Liver (tissue), 9 donors: ENCODE measurements around the gene TTLL5. TPM values are rescaled to one million over a fixed set of nuclear protein-coding genes. Genes with fewer than 3 reads are reported as not detected.

Experiments
- DNase-seq: peaks from one replicate; pipeline ENCODE4 v3.0.0-alpha.2; 2017; ENCODE audit warnings: low spot score
- H3K27ac ChIP-seq, 2 donors: one replicate each; pipeline ENCODE4 v1.7.0; 2013; ENCODE audit warnings: inconsistent platforms in 2 of 2, low read length in 2 of 2, control low read depth in 1 of 2, low read depth in 1 of 2, mild to moderate bottlenecking in 1 of 2
- H3K27me3 ChIP-seq, 4 donors: one replicate each; pipeline versions ENCODE4 v1.6.1 to v1.7.0; 2013; ENCODE audit warnings: low read length in 3 of 4, inconsistent platforms in 1 of 4, mild to moderate bottlenecking in 1 of 4, moderate library complexity in 1 of 4; ENCODE audit not compliant: control insufficient read depth in 4 of 4, insufficient read depth in 4 of 4
- H3K36me3 ChIP-seq, 4 donors: one replicate each; pipeline versions ENCODE4 v1.6.1 to v1.7.0; 2013; ENCODE audit warnings: low read length in 3 of 4, mild to moderate bottlenecking in 3 of 4, low read depth in 1 of 4, moderate library complexity in 1 of 4; ENCODE audit not compliant: control insufficient read depth in 4 of 4, insufficient read depth in 3 of 4
- H3K4me1 ChIP-seq, 4 donors: one replicate each; pipeline versions ENCODE4 v1.6.1 to v1.7.0; 2013; ENCODE audit warnings: low read length in 3 of 4, mild to moderate bottlenecking in 3 of 4, moderate library complexity in 1 of 4; ENCODE audit not compliant: control insufficient read depth in 4 of 4, insufficient read depth in 4 of 4
- H3K4me3 ChIP-seq, 3 donors: one replicate each; pipeline versions ENCODE4 v1.6.1 to v1.7.0; 2013; ENCODE audit warnings: low read length in 3 of 3, control low read depth in 1 of 3, low read depth in 1 of 3, mild to moderate bottlenecking in 1 of 3
- H3K9ac ChIP-seq, 2 donors: one replicate each; pipeline ENCODE4 v1.7.0; 2013; ENCODE audit warnings: low read length in 2 of 2, mild to moderate bottlenecking in 2 of 2, moderate library complexity in 2 of 2, control low read depth in 1 of 2, low read depth in 1 of 2
- H3K9me3 ChIP-seq, 4 donors: one replicate each; pipeline versions ENCODE4 v1.6.1 to v1.7.0; 2013; ENCODE audit warnings: low read length in 3 of 4; ENCODE audit not compliant: control insufficient read depth in 4 of 4
- ATF3 ChIP-seq: IDR thresholded peaks from 2 replicates; pipeline ENCODE4 v1.6.1; 2016; ENCODE audit warnings: antibody characterized with exemption
- CTCF ChIP-seq: fragments of 150-350 bp; IDR thresholded peaks from 2 replicates; pipeline ENCODE4 v1.5.1; 2017; ENCODE audit warnings: improper control_type of control experiment, low read depth, low read length; ENCODE audit not compliant: missing input control
- FOXA1 ChIP-seq: IDR thresholded peaks from 2 replicates; pipeline ENCODE4 v1.6.1; 2016; ENCODE audit warnings: antibody characterized with exemption
- FOXA2 ChIP-seq: IDR thresholded peaks from 2 replicates; pipeline ENCODE4 v1.6.1; 2016; ENCODE audit warnings: antibody characterized with exemption
- GABPA ChIP-seq, 2 donors: IDR thresholded peaks in 1 of 2; conservative IDR thresholded peaks in 1 of 2; 2 replicates each; pipeline ENCODE4 v1.6.1; 2016; ENCODE audit warnings: antibody characterized with exemption in 2 of 2, mild to moderate bottlenecking in 1 of 2, moderate library complexity in 1 of 2
- HNF4A ChIP-seq, 2 donors: conservative IDR thresholded peaks; 2 replicates each; pipeline ENCODE4 v1.6.1; 2016; ENCODE audit warnings: antibody characterized with exemption in 2 of 2, mild to moderate bottlenecking in 2 of 2
- HNF4G ChIP-seq: IDR thresholded peaks from 2 replicates; pipeline ENCODE4 v1.6.1; 2016; ENCODE audit warnings: antibody characterized with exemption
- JUND ChIP-seq, 2 donors: IDR thresholded peaks; 2 replicates each; pipeline ENCODE4 v1.6.1; 2016; ENCODE audit warnings: antibody characterized with exemption in 2 of 2
- MAX ChIP-seq: IDR thresholded peaks from 2 replicates; pipeline ENCODE4 v1.6.1; 2016; ENCODE audit warnings: antibody characterized with exemption
- NR2F2 ChIP-seq: IDR thresholded peaks from 2 replicates; pipeline ENCODE4 v1.6.1; 2016; ENCODE audit warnings: antibody characterized with exemption
- RAD21 ChIP-seq, 2 donors: IDR thresholded peaks; 2 replicates each; pipeline ENCODE4 v1.6.1; 2016; ENCODE audit warnings: antibody characterized with exemption in 2 of 2, mild to moderate bottlenecking in 2 of 2
- REST ChIP-seq: IDR thresholded peaks from 2 replicates; pipeline ENCODE4 v1.6.1; 2016; ENCODE audit warnings: antibody characterized with exemption, mild to moderate bottlenecking
- RXRA ChIP-seq, 2 donors: IDR thresholded peaks; 2 replicates each; pipeline ENCODE4 v1.6.1; 2017 to 2018; ENCODE audit warnings: antibody characterized with exemption in 2 of 2, mild to moderate bottlenecking in 1 of 2
- SP1 ChIP-seq: IDR thresholded peaks from 2 replicates; pipeline ENCODE4 v1.6.1; 2018; ENCODE audit warnings: antibody characterized with exemption, mild to moderate bottlenecking
- TAF1 ChIP-seq: conservative IDR thresholded peaks from 2 replicates; pipeline ENCODE4 v1.6.1; 2016; ENCODE audit warnings: antibody characterized with exemption, mild to moderate bottlenecking
- YY1 ChIP-seq: IDR thresholded peaks from 2 replicates; pipeline ENCODE4 v1.6.1; 2016; ENCODE audit warnings: antibody characterized with exemption, mild to moderate bottlenecking
- ZBTB33 ChIP-seq: IDR thresholded peaks from 2 replicates; pipeline ENCODE4 v1.6.1; 2016; ENCODE audit warnings: antibody characterized with exemption
- WGBS: extraction: QIAGEN DNeasy Blood & Tissue Kit; methylation state at CpG from one replicate; pipeline ENCODE4 v1.1.7; 2013; 5-methylcytosine and 5-hydroxymethylcytosine counted together
- polyA plus RNA-seq, 2 donors: library from polyadenylated mRNA; stranded (reverse) in 1 of 2; unstranded in 1 of 2; fragments of 200-250 nt in 1 of 2; fragments of >200 nt in 1 of 2; fragmentation: Nextera tagmentation in 1 of 2; extraction: Ambion mirVana in 1 of 2; gene quantifications; one replicate each; pipeline versions ENCODE4 v1.2.1 to v1.2.3, GENCODE V29; 2013 to 2015
- total RNA-seq, 2 donors: library from RNA; depleted of rRNA; stranded (reverse); fragments of >200 nt; gene quantifications; one replicate each; pipeline ENCODE4 v1.2.3, GENCODE V29; 2014
- donor health status: healthy.
- donor health status: healthy.
- donor health status: healthy.
- donor health status: healthy.
- donor health status: healthy.

Gene TTLL5
- total and polyA plus RNA-seq, 4 donors, result 4.3 to 14.2 (median 9.8) TPM

GRCh38 chr14:75961662-75962061 lies 300.6 kb downstream of the TTLL5 start:
- WGBS, result 87% methylated on average over 3 of the region's 3 CpGs
- no peak for DNase-seq
- Histone ChIP-seq H3K4me3 (no peak overlapping the region), H3K9me3 (no peaks in the 10 kb centered on the region), H3K4me1 (no peaks in the 10 kb centered on the region), H3K27me3 (no peaks in the 10 kb centered on the region), H3K36me3 (peaks cover 0 to 47% (median 3%) of the 10 kb centered on the region in 4 donors), H3K9ac (no peak overlapping the region), H3K27ac (no peak overlapping the region)
- no peak for TF ChIP-seq GABPA (IDR thresholded peaks at IDR 0.05 in 1 of 2, conservative IDR thresholded peaks at IDR 0.05 in 1 of 2)

- H3K9ac ChIP-seq, result no peak overlapping the region
- WGBS, result 97% methylated on average over 3 of the region's 3 CpGs
- no peak for TF ChIP-seq CTCF
- TF ChIP-seq GABPA (IDR thresholded peaks at IDR 0.05 in 1 of 2, conservative IDR thresholded peaks at IDR 0.05 in 1 of 2), result no peak
- TF ChIP-seq RAD21 (IDR thresholded peaks at IDR 0.05), result no peak
- no peak for DNase-seq
- H3K27ac ChIP-seq, result no peak overlapping the region
- H3K4me3 ChIP-seq, result no peak overlapping the region
- no peaks in the 10 kb centered on the region for H3K4me1 ChIP-seq
- no peaks in the 10 kb centered on the region for H3K9me3 ChIP-seq
- H3K36me3 ChIP-seq, result peaks cover 0 to 44% (median 3%) of the 10 kb centered on the region in 4 donors
- H3K27me3 ChIP-seq, result no peaks in the 10 kb centered on the region
Observed at GRCh38 chr14:75967866-75968265, 306.8 kb downstream of the TTLL5 start.

GRCh38 chr14:75968456-75968855 lies 307.4 kb downstream of the TTLL5 start:
- H3K27ac ChIP-seq, result no peak overlapping the region
- no peaks in the 10 kb centered on the region for H3K4me1 ChIP-seq
- no peak for DNase-seq

More at GRCh38 chr14:75968456-75968855, 307.4 kb downstream of the TTLL5 start:
- Histone ChIP-seq H3K4me3 (no peak overlapping the region), H3K36me3 (peaks cover 0 to 40% (median 3%) of the 10 kb centered on the region in 4 donors), H3K27me3 (no peaks in the 10 kb centered on the region), H3K9ac (no peak overlapping the region), H3K9me3 (no peaks in the 10 kb centered on the region)
- 84% methylated on average over 4 of the region's 4 CpGs for WGBS
- TF ChIP-seq CTCF (no peak), ATF3 (no peak), RXRA (IDR thresholded peaks at IDR 0.05) (no peak), JUND (IDR thresholded peaks at IDR 0.05) (no peak), TAF1 (no peak), FOXA1 (no peak), FOXA2 (no peak), HNF4A (conservative IDR thresholded peaks at IDR 0.05) (no peak), ZBTB33 (no peak), SP1 (no peak), NR2F2 (no peak), RAD21 (IDR thresholded peaks at IDR 0.05) (no peak), YY1 (no peak), GABPA (IDR thresholded peaks at IDR 0.05 in 1 of 2, conservative IDR thresholded peaks at IDR 0.05 in 1 of 2) (no peak), MAX (no peak), HNF4G (no peak), REST (no peak)
